Measurements from ENCODE around the gene PODXL. TPM values are rescaled to one million over a fixed set of nuclear protein-coding genes. Genes with fewer than 3 reads are reported as not detected.

PODXL gene
- total RNA-seq, 1 experiment from 2014 or later, result 37.5 TPM

DNA sequence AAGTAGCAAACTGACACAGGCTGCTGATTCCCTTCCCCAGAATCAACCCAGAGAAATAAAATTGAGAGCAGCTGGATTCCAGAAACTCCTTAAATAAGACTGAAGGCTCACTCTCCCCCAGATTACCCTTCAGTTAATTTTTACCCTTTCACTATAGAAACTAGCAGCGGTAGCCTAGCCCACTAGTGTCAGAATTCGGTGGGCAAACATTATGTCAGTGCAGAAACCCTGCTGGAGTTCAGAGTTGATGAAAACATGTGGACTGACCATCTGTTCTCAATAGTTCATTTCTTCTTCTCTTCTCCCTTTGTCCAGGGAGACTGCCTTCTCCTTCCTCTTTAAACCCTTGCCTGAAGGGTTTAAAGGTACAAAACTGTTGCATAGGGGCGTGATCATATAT is 100.1 kb downstream of the PODXL start:
- no TSS peak for BruUV-seq (replicated peaks)
- Histone ChIP-seq H3K4me1 (ENCODE audit: control insufficient read depth in 1 of 2, insufficient read depth in 2 of 2, low read length in 2 of 2) (peaks cover 7 to 28% of the 10 kb centered on the region in 2 experiments), H3K4me2 (ENCODE audit: low read length) (no peak overlapping the region), H3K4me3 (replicated peaks in 1 of 2; ENCODE audit: low read depth in 1 of 2, low read length in 2 of 2) (no peak overlapping the region), H3K27ac (ENCODE audit: low read depth, low read length) (no peak overlapping the region), H3K79me2 (ENCODE audit: insufficient read depth, low read length) (0 out of 2 replicates have a peak, but pooled peaks cover 4% of the 10 kb centered on the region), H2AFZ (ENCODE audit: low read depth, low read length, poor library complexity, severe bottlenecking) (no peak overlapping the region), H3K9ac (ENCODE audit: low read length) (no peak overlapping the region), H3K9me2 (ENCODE audit: insufficient read depth) (0 out of 2 replicates have a peak, but pooled peaks cover 3% of the 10 kb centered on the region), H3K36me3 (ENCODE audit: control insufficient read depth in 1 of 2, insufficient read depth in 2 of 2, low read length in 2 of 2) (no peaks in the 10 kb centered on the region; a peak in 1 of 4 replicates), H3K27me3 (ENCODE audit: insufficient read depth, low read length) (no peaks in the 10 kb centered on the region), H4K20me1 (ENCODE audit: insufficient read depth) (no peaks in the 10 kb centered on the region), H3K9me3 (ENCODE audit: control insufficient read depth in 1 of 2, insufficient read depth in 1 of 2, low read depth in 1 of 2, low read length in 2 of 2) (no peaks in the 10 kb centered on the region)
- TF ChIP-seq JUND (IDR thresholded peaks at IDR 0.05) (no peak), RAD21 (IDR thresholded peaks at IDR 0.05; ENCODE audit: low read depth) (no peak), ELF1 (IDR thresholded peaks at IDR 0.05; ENCODE audit: borderline replicate concordance, low read depth) (no peak), FOSL1 (IDR thresholded peaks at IDR 0.05; ENCODE audit: low read depth) (no peak), ZFX (IDR thresholded peaks at IDR 0.05) (no peak), POLR2AphosphoS5 (IDR thresholded peaks at IDR 0.05; ENCODE audit: low read depth, low read length) (no peak), POLR2A (IDR thresholded peaks at IDR 0.05; ENCODE audit: borderline replicate concordance, extremely low read depth, insufficient read depth, insufficient read length) (no peak), CEBPB (IDR thresholded peaks at IDR 0.05; ENCODE audit: low read depth) (no peak), CBX3 (IDR thresholded peaks at IDR 0.05; ENCODE audit: low read depth) (no peak), SRF (IDR thresholded peaks at IDR 0.05; ENCODE audit: low read depth) (no peak), TCF7L2 (IDR thresholded peaks at IDR 0.05; ENCODE audit: borderline replicate concordance, extremely low read depth, insufficient read depth, insufficient read length) (no peak), YY1 (IDR thresholded peaks at IDR 0.05; ENCODE audit: extremely low read depth, insufficient replicate concordance, low read depth, low read length) (no peak), SIN3A (IDR thresholded peaks at IDR 0.05; ENCODE audit: low read depth) (no peak)
- TF ChIP-seq, protein P1, sequence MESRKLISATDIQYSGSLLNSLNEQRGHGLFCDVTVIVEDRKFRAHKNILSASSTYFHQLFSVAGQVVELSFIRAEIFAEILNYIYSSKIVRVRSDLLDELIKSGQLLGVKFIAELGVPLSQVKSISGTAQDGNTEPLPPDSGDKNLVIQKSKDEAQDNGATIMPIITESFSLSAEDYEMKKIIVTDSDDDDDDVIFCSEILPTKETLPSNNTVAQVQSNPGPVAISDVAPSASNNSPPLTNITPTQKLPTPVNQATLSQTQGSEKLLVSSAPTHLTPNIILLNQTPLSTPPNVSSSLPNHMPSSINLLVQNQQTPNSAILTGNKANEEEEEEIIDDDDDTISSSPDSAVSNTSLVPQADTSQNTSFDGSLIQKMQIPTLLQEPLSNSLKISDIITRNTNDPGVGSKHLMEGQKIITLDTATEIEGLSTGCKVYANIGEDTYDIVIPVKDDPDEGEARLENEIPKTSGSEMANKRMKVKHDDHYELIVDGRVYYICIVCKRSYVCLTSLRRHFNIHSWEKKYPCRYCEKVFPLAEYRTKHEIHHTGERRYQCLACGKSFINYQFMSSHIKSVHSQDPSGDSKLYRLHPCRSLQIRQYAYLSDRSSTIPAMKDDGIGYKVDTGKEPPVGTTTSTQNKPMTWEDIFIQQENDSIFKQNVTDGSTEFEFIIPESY (IDR thresholded peaks at IDR 0.05; ENCODE audit: extremely low read depth, insufficient replicate concordance, low read length), result no peak
- TF ChIP-seq, protein P2, sequence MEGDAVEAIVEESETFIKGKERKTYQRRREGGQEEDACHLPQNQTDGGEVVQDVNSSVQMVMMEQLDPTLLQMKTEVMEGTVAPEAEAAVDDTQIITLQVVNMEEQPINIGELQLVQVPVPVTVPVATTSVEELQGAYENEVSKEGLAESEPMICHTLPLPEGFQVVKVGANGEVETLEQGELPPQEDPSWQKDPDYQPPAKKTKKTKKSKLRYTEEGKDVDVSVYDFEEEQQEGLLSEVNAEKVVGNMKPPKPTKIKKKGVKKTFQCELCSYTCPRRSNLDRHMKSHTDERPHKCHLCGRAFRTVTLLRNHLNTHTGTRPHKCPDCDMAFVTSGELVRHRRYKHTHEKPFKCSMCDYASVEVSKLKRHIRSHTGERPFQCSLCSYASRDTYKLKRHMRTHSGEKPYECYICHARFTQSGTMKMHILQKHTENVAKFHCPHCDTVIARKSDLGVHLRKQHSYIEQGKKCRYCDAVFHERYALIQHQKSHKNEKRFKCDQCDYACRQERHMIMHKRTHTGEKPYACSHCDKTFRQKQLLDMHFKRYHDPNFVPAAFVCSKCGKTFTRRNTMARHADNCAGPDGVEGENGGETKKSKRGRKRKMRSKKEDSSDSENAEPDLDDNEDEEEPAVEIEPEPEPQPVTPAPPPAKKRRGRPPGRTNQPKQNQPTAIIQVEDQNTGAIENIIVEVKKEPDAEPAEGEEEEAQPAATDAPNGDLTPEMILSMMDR (IDR thresholded peaks at IDR 0.05 in 2 of 3, conservative IDR thresholded peaks at IDR 0.05 in 1 of 3; ENCODE audit: borderline replicate concordance in 1 of 3, insufficient read depth in 1 of 3, low read depth in 2 of 3, low read length in 2 of 3), result no peak
- TF ChIP-seq, protein P3, sequence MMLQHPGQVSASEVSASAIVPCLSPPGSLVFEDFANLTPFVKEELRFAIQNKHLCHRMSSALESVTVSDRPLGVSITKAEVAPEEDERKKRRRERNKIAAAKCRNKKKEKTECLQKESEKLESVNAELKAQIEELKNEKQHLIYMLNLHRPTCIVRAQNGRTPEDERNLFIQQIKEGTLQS (IDR thresholded peaks at IDR 0.05), result no peak
- DNase-seq (ENCODE audit: low read depth, low spot score) (no peak), ATAC-seq (no peak)
- intact Hi-C loops (cut with micrococcal nuclease), result no loop called here
- POLR2A ChIA-PET, result no interaction called here
- RAD21 ChIA-PET (ENCODE audit: low non-redundant PET in 1 of 2, low total read pairs in 2 of 2, uncharacterized antibody in 2 of 2, unreplicated experiment in 2 of 2), result no interaction called here
- CTCF ChIA-PET, result no interaction called here

Data from HCT116 (cell line).